ENCODE measurements around the gene QKI.

GRCh38 chr6:163599684-163600083 is 185.2 kb downstream of the QKI start:
- no peak for TF ChIP-seq CREB1 (IDR thresholded peaks at IDR 0.05)
- TF ChIP-seq CEBPB (IDR thresholded peaks at IDR 0.05; ENCODE audit: low read depth, low read length) = no peak
- no peak for TF ChIP-seq SIN3A (conservative IDR thresholded peaks at IDR 0.05 in 1 of 2, IDR thresholded peaks at IDR 0.05 in 1 of 2; ENCODE audit: low read depth in 1 of 2, low read length in 2 of 2)
- no peak for TF ChIP-seq CBX8 (IDR thresholded peaks at IDR 0.05; ENCODE audit: borderline replicate concordance, low read depth, low read length)
- TF ChIP-seq CTCF (IDR thresholded peaks at IDR 0.05; ENCODE audit: control extremely low read depth in 1 of 3, insufficient read depth in 1 of 3, low read depth in 1 of 3, low read length in 3 of 3) = no peak
- TF ChIP-seq RXRA (IDR thresholded peaks at IDR 0.05; ENCODE audit: insufficient read depth, low read depth, low read length) = no peak
- no peak for TF ChIP-seq RFX5 (IDR thresholded peaks at IDR 0.05; ENCODE audit: borderline replicate concordance, low read depth, low read length)
- no peak for TF ChIP-seq HDAC6 (IDR thresholded peaks at IDR 0.05; ENCODE audit: low read depth, low read length)
- no peak for TF ChIP-seq USF2 (IDR thresholded peaks at IDR 0.05; ENCODE audit: low read length)
- TF ChIP-seq POLR2A (IDR thresholded peaks at IDR 0.05; ENCODE audit: control extremely low read depth in 1 of 2, low read depth in 2 of 2, low read length in 2 of 2) = no peak
- no peak for TF ChIP-seq MAX (IDR thresholded peaks at IDR 0.05)
- no peak for TF ChIP-seq POLR2AphosphoS5 (IDR thresholded peaks at IDR 0.05; ENCODE audit: low read depth, low read length)
